Right lobe of liver (tissue), 6 donors: ENCODE data around the gene DDIT3. TPM values are rescaled to one million over a fixed set of nuclear protein-coding genes. Genes with fewer than 3 reads are reported as not detected.

Experiments
- ATAC-seq, 4 donors: fragments of 200-7000 bp; cut with Tn5 transposase; one replicate each; pipeline ENCODE4 v1.9.1; 2020; ENCODE audit warnings: mild to moderate bottlenecking in 4 of 4, moderate library complexity in 4 of 4
- DNase-seq, 3 donors: peaks; one replicate each; pipeline ENCODE4 v3.0.0-alpha.2; 2020
- H3K27ac ChIP-seq, 3 donors: fragments of 200-600 bp; one replicate each; pipeline ENCODE4 v1.8.0; 2022
- H3K27me3 ChIP-seq, 2 donors: fragments of 200-600 bp; one replicate each; pipeline ENCODE4 v1.8.0; 2022
- H3K36me3 ChIP-seq, 4 donors: fragments of 200-600 bp; sonication (generic) in 1 of 4; one replicate each; pipeline versions ENCODE4 v1.5.1 to v1.8.0; 2017 to 2022; ENCODE audit warnings: control low read depth in 1 of 4
- H3K4me1 ChIP-seq, 4 donors: fragments of 200-600 bp; sonication (generic) in 1 of 4; one replicate each; pipeline versions ENCODE4 v1.5.1 to v1.8.0; 2017 to 2022; ENCODE audit warnings: control low read depth in 1 of 4
- H3K4me3 ChIP-seq, 3 donors: fragments of 200-600 bp; one replicate each; pipeline ENCODE4 v1.8.0; 2022
- H3K9me3 ChIP-seq, 4 donors: fragments of 200-600 bp; sonication (generic) in 1 of 4; one replicate each; pipeline versions ENCODE4 v1.5.1 to v1.8.0; 2017 to 2022; ENCODE audit warnings: control low read depth in 1 of 4
- POLR2A ChIP-seq: fragments of 450-650 bp; IDR thresholded peaks from one replicate; pipeline ENCODE4 v1.6.1; 2017; ENCODE audit warnings: antibody characterized with exemption, mild to moderate bottlenecking
- WGBS: methylation state at CpG from one replicate; pipeline ENCODE4 v1.1.6; 2018; ENCODE audit warnings: low coverage, low lambda C conversion rate; ENCODE audit not compliant: insufficient coverage; ENCODE audit errors: missing lambda C conversion rate; 5-methylcytosine and 5-hydroxymethylcytosine counted together
- intact Hi-C, 2 donors: fragments of 100-400 bp; cut with DNase I; formaldehyde crosslinking; loops; one replicate each; pipeline versions ENCODE4 v1.11.2 to v1.14.1; 2022
- total RNA-seq, 6 experiments: library from RNA; depleted of rRNA in 2 of 6; stranded (reverse); fragments of >200 nt in 2 of 6; fragmentation: NEBNext Ultra II Directional in 3 of 6; extraction: Animal tissue kit (Norgen Biotek cat#: 25700) in 3 of 6; gene quantifications; one replicate each; pipeline versions ENCODE4 v1.1.0 to v1.2.4, GENCODE V29; 2016 to 2023
- TF ChIP-seq, protein P1 (sequence below), 4 donors: fragments of 200-600 bp in 3 of 4; fragments of 450-650 bp in 1 of 4; IDR thresholded peaks; one replicate each; pipeline versions ENCODE4 v1.5.1 to v1.8.0; 2016 to 2022; ENCODE audit warnings: antibody characterized with exemption in 4 of 4, mild to moderate bottlenecking in 2 of 4
- donor health status: DM: no; HTN: yes; CAD: no.
- donor health status: DM: no; HTN: no; CAD: no.
- donor health status: DM: no; HTN: no; CAD: no.
- donor health status: DM: no; HTN: yes; CAD: no.
- donor health status: DM: no; HTN: yes; CAD: no.

The DDIT3 gene
- total RNA-seq, 6 experiments from 2014 or later = 11.3 to 26.7 (median 18.7) TPM

DNA sequence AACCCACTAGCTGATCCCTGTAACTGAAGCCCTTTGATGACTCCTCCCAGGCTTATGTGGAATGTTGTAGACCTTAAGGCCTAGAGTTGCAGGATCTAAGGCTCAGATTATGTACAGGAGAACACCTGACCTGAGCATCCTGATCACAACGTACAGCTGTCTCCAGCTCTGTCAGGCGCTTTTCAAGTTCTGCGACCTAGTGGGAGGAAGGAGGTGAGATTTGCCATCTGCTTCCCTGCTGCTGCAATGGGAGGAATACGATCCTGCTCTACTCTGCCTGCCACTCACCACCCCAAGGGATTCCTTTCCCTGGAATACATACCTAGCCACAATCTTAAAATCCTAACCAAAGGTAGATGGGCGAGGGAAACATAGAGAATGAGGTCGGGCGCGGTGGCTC lies 12.8 kb upstream of the DDIT3 start:
- Histone ChIP-seq H3K27me3 (no peaks in the 10 kb centered on the region), H3K4me1 (no peaks in the 10 kb centered on the region), H3K4me3 (no peak overlapping the region), H3K9me3 (no peaks in the 10 kb centered on the region), H3K36me3 (peaks cover 0 to 62% (median 36%) of the 10 kb centered on the region in 4 donors), H3K27ac (no peak overlapping the region)
- DNase-seq = no peak
- TF ChIP-seq POLR2A = no peak
- TF ChIP-seq, protein P1, sequence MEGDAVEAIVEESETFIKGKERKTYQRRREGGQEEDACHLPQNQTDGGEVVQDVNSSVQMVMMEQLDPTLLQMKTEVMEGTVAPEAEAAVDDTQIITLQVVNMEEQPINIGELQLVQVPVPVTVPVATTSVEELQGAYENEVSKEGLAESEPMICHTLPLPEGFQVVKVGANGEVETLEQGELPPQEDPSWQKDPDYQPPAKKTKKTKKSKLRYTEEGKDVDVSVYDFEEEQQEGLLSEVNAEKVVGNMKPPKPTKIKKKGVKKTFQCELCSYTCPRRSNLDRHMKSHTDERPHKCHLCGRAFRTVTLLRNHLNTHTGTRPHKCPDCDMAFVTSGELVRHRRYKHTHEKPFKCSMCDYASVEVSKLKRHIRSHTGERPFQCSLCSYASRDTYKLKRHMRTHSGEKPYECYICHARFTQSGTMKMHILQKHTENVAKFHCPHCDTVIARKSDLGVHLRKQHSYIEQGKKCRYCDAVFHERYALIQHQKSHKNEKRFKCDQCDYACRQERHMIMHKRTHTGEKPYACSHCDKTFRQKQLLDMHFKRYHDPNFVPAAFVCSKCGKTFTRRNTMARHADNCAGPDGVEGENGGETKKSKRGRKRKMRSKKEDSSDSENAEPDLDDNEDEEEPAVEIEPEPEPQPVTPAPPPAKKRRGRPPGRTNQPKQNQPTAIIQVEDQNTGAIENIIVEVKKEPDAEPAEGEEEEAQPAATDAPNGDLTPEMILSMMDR (IDR thresholded peaks at IDR 0.05) = no peak
- 100% methylated on average over 1 of the region's 8 CpGs for WGBS
- no peak for ATAC-seq
- intact Hi-C loops = no loop called here

DNA sequence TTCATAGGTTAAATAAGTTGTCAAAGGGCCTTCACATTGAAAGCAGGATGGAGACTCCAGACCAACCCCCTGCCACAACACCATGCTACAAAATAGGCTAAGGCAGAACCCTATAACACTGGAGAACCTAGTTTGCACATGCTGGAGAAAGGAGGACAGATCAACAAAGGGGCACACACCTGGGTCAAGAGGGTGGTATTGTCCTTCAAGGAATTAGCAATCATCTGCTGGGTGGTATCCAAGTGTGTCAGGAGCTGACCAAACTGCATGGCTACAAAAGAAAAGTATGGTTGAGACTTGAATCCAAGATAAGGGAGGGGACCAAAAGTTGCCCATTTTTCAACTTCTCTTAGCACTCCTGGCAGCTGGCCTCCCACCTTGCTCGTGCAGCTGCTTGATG lies 11.5 kb upstream of the DDIT3 start:
- no peak for ATAC-seq

GRCh38 chr12:57530396-57531142 lies 10.3 kb upstream of the DDIT3 start:
- 87% methylated on average over 4 of the region's 5 CpGs for WGBS
- peaks cover 0 to 84% (median 47%) of the 10 kb centered on the region in 4 donors for H3K36me3 ChIP-seq
- H3K9me3 ChIP-seq = no peaks in the 10 kb centered on the region
- DNase-seq (no peak), ATAC-seq (no peak)
- no peak overlapping the region for H3K4me3 ChIP-seq
- no peak overlapping the region for H3K27ac ChIP-seq
- no peaks in the 10 kb centered on the region for H3K4me1 ChIP-seq
- H3K27me3 ChIP-seq = no peaks in the 10 kb centered on the region
- no peak for TF ChIP-seq POLR2A
- TF ChIP-seq, protein P1 (IDR thresholded peaks at IDR 0.05) = no peak
- intact Hi-C loops = no loop called here

More for the DNA sequence above, 11.5 kb upstream of the DDIT3 start:
- WGBS = no CpG with 5 or more reads among the region's 1 CpG
- H3K27me3 ChIP-seq = no peaks in the 10 kb centered on the region
- no peak for TF ChIP-seq POLR2A
- TF ChIP-seq, protein P1 (IDR thresholded peaks at IDR 0.05) = no peak
- no peak overlapping the region for H3K4me3 ChIP-seq
- DNase-seq = no peak
- intact Hi-C loops = no loop called here
- H3K36me3 ChIP-seq = peaks cover 0 to 73% (median 44%) of the 10 kb centered on the region in 4 donors
- H3K27ac ChIP-seq = no peak overlapping the region
- no peaks in the 10 kb centered on the region for H3K4me1 ChIP-seq
- no peaks in the 10 kb centered on the region for H3K9me3 ChIP-seq

GRCh38 chr12:57529831-57530230 lies 9.5 kb upstream of the DDIT3 start:
- Histone ChIP-seq H3K4me3 (no peak overlapping the region), H3K36me3 (peaks cover 0 to 91% (median 47%) of the 10 kb centered on the region in 4 donors), H3K27me3 (no peaks in the 10 kb centered on the region), H3K9me3 (no peaks in the 10 kb centered on the region), H3K4me1 (peaks cover 0 to 7% (median 2%) of the 10 kb centered on the region in 4 donors), H3K27ac (no peak overlapping the region)
- intact Hi-C loops = no loop called here
- WGBS = 43% methylated on average over 6 of the region's 6 CpGs
- DNase-seq (no peak), ATAC-seq (no peak)
- TF ChIP-seq, protein P1 (IDR thresholded peaks at IDR 0.05) = no peak
- no peak for TF ChIP-seq POLR2A
